Activated T-cell treated with anti-CD3 and anti-CD28 coated beads, Interleukin-2, amount 50 U/mL, for 24 hours (primary cell): ENCODE results near the gene NSFL1C.
"Not testable (repeated sequence)": the region's sequence is repeated elsewhere in the genome, so short reads cannot be mapped to it uniquely, and the experiment has no call there.

Experiments used
- DNase-seq: peaks from one replicate; pipeline ENCODE4 v3.0.0-alpha.2; 2020
- H3K27ac Mint-ChIP-seq: 2 replicates; pipeline ENCODE4 v1.8.0; 2020; ENCODE audit warnings: mild to moderate bottlenecking, mixed read lengths
- H3K27me3 Mint-ChIP-seq: 2 replicates; pipeline ENCODE4 v1.8.0; 2020; ENCODE audit warnings: mixed read lengths
- H3K36me3 Mint-ChIP-seq: 2 replicates; pipeline ENCODE4 v1.8.0; 2020; ENCODE audit warnings: low read depth, mixed read lengths
- H3K4me1 Mint-ChIP-seq: 2 replicates; pipeline ENCODE4 v1.8.0; 2020; ENCODE audit warnings: low read depth, mixed read lengths
- H3K4me3 Mint-ChIP-seq: 2 replicates; pipeline ENCODE4 v1.8.0; 2020; ENCODE audit warnings: mild to moderate bottlenecking, moderate library complexity, mixed read lengths
- H3K9me3 Mint-ChIP-seq: 2 replicates; pipeline ENCODE4 v1.8.0; 2020; ENCODE audit warnings: mixed read lengths

NSFL1C gene

DNA sequence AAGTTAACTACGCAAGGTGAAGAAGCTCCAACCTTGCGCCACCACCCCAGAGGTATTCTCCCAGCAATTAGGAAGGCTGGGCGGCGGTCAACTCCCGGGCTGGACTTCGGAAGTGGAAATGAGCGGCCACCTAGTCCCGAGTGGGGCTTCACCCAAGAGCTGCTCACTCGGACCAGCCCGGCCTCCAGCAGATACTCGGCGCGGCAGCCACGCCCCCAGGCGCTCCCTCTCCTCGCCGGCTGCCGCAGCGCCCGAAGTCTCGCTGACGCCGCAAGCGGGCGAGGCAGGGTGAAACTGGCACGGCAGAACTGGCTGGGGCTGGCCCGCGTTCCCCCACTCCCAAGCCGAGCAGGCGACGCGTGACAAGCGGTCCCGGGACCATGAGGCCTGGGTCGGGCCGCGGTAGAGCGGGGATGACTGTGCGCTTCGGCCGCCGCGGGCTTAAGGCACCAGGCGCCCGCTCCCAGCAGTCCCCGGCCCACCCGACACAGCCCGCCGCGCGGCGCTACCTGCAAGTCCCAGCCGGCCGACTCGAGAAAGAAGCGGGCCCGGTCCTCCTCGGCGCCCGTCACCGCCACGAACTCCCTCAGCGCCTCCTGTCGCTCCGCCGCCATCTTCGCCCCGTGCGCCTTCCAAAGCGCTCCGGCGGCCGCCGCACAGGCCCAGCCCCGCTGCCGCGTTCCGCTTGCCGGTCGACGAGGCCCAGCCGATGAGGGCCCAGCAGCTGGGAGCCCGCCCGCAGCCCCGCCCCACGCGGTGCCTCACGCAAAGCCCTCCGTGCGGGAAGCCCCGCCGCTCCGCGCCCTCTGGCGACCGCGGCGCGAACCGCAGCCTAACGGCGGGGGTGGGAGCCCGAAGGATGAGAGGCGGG lies at the start of gene NSFL1C:
Gene NSFL1C (minus strand): TSS at position 639 of the 871 bp plus-strand sequence. CDS start 25 bp downstream, at position 614.
- Mint-ChIP-seq H3K27ac (peak within 1 kb of the TSS; percentile 94), H3K4me1 (peaks cover 48% of the 10 kb centered on the region), H3K4me3 (peak within 1 kb of the TSS; percentile 86), H3K27me3 (peaks cover 9% of the 10 kb centered on the region), H3K36me3 (peaks cover 48% of the 10 kb centered on the region), H3K9me3 (no peaks in the 10 kb centered on the region)
- peak; percentile 100 for DNase-seq

DNA sequence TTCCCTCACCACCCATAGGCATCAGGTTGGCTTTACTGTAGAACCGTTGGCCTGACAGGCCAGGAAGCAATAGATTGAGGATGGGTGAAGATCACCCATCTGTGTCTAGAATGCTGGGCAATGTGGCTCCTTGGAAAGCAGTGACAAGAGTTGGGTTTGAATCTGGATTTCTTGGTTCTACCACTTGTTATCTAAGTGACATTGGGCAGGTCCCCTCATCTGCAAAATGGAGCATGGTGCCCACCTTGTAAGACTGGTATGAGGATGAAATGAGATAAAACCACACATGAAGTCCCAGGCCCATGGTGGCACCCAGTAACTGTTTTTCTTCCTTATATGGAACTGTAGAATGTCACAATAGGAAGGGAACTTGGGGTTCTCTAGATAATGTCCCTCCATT lies 47.2 kb upstream of the NSFL1C start:
- Mint-ChIP-seq H3K27me3 (peaks cover 14% of the 10 kb centered on the region), H3K27ac (no peak overlapping the region)

DNA sequence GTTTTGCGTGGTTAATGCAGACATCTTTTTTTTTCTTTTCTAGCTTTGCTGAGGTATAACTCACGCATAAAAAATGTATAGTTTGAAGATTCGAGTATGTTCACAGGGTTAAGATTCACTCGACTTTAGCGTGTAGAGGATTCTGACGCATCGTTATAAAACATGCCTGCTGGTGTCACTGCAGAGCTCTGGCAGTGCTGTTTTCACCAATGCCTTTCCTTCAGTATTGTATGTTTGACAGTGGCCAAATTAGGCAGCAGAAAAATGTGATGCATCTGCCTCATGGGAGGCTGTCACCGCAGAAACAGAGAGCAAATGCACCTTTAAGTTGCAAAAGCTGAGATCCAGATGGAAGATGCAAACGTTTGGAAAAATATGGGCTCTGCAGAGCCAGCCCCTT lies 42.6 kb upstream of the NSFL1C start:
- H3K4me3 Mint-ChIP-seq, result no peak overlapping the region
- no peak overlapping the region for H3K27ac Mint-ChIP-seq
- H3K27me3 Mint-ChIP-seq, result peaks cover 11% of the 10 kb centered on the region
- H3K36me3 Mint-ChIP-seq, result no peaks in the 10 kb centered on the region
- DNase-seq, result no peak
- no peaks in the 10 kb centered on the region for H3K4me1 Mint-ChIP-seq
- peaks cover 4% of the 10 kb centered on the region for H3K9me3 Mint-ChIP-seq

More for the DNA sequence above, 47.2 kb upstream of the NSFL1C start:
- DNase-seq, result no peak
- Mint-ChIP-seq H3K4me3 (no peak overlapping the region), H3K4me1 (no peaks in the 10 kb centered on the region), H3K36me3 (no peaks in the 10 kb centered on the region), H3K9me3 (peaks cover 4% of the 10 kb centered on the region)

DNA sequence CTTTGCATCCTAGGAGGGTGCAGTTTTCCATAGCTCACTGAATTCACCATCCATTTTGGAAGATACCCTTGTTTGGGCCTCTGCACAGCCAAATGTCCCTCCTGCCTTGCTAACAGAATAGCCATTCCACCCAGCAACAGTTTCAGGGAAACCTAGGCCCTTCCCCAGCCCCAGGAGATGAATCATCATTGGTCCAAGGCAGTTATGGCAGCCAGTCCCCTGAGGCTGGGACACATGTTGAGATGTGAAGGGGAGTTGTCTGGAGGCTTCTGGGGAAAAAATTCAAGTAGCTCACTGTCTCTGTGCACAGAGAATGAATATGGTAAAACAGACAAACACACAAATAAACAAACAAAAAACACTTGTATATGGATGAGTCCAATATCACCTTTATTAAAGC lies 41.9 kb upstream of the NSFL1C start:
- Mint-ChIP-seq H3K36me3 (no peaks in the 10 kb centered on the region), H3K4me1 (peaks cover 2% of the 10 kb centered on the region), H3K9me3 (peaks cover 4% of the 10 kb centered on the region), H3K27ac (no peak overlapping the region), H3K4me3 (no peak overlapping the region), H3K27me3 (peaks cover 11% of the 10 kb centered on the region)
- DNase-seq, result no peak

DNA sequence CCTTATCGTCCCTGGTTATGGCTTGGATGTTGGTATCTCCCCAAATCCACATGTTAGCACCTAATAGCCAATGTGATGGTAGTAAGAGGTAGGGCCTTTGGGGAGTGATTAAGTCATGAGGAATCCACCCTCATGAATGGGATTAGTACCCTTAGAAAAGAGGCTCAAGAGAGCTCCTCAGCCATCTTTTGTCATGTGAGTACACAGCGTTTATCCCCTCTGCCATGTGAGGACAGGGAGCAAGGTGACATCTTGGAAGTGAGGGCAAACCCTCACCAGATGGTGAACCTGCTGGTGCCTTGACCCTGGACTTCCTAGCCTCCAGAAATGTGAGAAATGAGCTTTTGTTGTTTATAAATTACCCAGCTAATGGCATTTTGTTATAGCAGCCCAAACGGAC lies 40.6 kb upstream of the NSFL1C start:
- Mint-ChIP-seq H3K4me1 (peaks cover 4% of the 10 kb centered on the region), H3K36me3 (no peaks in the 10 kb centered on the region), H3K9me3 (no peaks in the 10 kb centered on the region), H3K27me3 (peaks cover 13% of the 10 kb centered on the region), H3K27ac (no peak overlapping the region), H3K4me3 (no peak overlapping the region)
- no peak for DNase-seq

DNA sequence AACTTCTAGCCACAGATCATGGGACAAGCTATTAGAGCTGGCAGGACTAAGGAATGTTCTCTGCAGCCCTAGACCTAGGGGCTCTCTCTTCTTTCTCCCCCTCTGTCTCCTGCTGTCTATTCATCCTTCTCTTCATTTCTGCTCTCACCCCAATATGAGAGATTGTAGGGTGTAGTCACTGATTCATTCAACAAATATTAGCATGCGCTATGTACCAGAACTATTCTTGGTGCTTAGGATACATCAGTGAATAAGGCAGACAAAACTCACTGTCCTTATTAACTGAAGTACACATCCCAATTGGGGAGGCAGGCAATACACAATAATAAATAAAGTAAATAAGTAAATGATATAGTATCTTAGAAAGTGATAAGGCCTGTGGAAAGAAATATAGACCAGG lies 39.2 kb upstream of the NSFL1C start:
- Mint-ChIP-seq H3K27ac (no peak overlapping the region), H3K36me3 (no peaks in the 10 kb centered on the region), H3K4me1 (peaks cover 4% of the 10 kb centered on the region), H3K9me3 (no peaks in the 10 kb centered on the region), H3K4me3 (no peak overlapping the region), H3K27me3 (peaks cover 5% of the 10 kb centered on the region)
- no peak for DNase-seq

DNA sequence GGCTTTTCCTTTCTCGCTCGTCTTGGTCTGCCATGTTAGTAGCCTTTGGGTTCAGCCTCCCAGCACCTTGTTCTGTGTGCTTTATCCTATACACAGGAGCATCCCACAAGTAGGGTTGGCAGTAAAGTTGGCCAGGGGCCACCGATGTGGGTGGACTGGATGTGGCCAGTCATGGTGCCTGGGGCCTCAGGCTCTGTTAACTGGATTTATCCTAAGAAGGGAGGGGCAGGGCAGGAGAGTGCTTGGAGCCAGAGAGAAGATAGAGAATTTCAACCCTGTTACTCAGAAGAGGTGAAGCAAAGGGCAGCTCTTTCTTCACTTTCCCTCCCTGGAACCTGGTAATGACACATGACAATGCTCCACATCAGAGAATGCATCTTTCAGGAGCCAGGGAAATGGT lies 38.7 kb upstream of the NSFL1C start:
- Mint-ChIP-seq H3K36me3 (no peaks in the 10 kb centered on the region), H3K9me3 (no peaks in the 10 kb centered on the region), H3K4me1 (peaks cover 4% of the 10 kb centered on the region), H3K4me3 (no peak overlapping the region), H3K27me3 (peaks cover 7% of the 10 kb centered on the region), H3K27ac (no peak overlapping the region)
- DNase-seq, result no peak

DNA sequence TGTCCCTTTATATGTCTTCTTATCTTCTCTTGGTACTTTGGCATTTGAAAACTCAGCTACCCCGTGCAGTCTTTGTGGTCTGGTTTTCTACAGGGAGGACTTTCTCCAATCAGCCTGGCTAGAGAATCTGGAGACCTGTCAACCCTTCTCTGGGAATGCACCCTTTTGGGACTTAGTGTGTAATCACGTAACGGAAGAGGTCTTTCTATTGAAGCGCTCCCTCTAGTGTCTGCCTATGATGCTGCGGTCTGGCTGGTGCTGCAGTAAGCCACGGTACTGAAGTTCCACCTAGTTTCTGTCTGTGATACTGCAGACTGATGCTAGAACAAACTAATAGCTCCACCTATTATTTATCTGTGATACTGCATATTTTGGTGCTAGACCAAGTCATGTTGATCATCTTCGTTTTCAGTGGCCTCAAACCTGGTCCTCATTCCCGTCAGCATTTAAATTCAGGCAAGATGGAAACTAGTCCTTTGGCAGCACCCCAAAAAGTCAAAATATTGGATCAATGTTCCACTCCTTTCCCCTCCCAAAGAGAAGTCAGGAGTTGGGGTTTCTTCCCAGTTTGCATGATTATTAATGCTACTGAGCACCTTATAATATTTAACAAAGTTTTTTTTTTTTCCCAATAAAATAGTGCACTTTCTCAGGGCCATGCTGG lies 37.0 kb upstream of the NSFL1C start:
- peak; percentile 75 for DNase-seq
- Mint-ChIP-seq H3K27me3 (peaks cover 22% of the 10 kb centered on the region), H3K4me1 (peaks cover 4% of the 10 kb centered on the region), H3K27ac (no peak overlapping the region), H3K9me3 (no peaks in the 10 kb centered on the region), H3K36me3 (no peaks in the 10 kb centered on the region), H3K4me3 (no peak overlapping the region)

DNA sequence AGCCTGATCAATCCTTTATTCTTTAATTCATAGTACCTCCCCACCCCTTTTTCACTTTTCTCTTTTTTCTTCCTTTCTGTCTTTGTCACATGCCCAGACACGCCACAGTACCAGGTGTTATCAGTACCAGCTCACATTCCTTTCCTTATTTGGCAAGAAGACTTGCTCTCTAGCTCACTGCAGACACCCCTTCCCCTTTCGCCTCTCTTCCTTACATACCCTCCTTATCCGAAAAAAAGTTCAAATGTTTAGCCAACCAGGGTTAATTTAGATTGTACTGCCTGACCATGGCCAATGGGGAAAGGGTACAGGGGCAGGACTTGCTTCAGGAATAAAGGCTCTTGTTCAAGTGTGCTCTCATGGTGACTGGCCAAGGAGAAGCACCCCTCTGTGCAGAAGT lies 33.8 kb upstream of the NSFL1C start:
- Mint-ChIP-seq H3K4me3 (no peak overlapping the region), H3K9me3 (no peaks in the 10 kb centered on the region), H3K27me3 (peaks cover 43% of the 10 kb centered on the region), H3K27ac (no peak overlapping the region), H3K36me3 (no peaks in the 10 kb centered on the region), H3K4me1 (peaks cover 4% of the 10 kb centered on the region)
- no peak for DNase-seq

DNA sequence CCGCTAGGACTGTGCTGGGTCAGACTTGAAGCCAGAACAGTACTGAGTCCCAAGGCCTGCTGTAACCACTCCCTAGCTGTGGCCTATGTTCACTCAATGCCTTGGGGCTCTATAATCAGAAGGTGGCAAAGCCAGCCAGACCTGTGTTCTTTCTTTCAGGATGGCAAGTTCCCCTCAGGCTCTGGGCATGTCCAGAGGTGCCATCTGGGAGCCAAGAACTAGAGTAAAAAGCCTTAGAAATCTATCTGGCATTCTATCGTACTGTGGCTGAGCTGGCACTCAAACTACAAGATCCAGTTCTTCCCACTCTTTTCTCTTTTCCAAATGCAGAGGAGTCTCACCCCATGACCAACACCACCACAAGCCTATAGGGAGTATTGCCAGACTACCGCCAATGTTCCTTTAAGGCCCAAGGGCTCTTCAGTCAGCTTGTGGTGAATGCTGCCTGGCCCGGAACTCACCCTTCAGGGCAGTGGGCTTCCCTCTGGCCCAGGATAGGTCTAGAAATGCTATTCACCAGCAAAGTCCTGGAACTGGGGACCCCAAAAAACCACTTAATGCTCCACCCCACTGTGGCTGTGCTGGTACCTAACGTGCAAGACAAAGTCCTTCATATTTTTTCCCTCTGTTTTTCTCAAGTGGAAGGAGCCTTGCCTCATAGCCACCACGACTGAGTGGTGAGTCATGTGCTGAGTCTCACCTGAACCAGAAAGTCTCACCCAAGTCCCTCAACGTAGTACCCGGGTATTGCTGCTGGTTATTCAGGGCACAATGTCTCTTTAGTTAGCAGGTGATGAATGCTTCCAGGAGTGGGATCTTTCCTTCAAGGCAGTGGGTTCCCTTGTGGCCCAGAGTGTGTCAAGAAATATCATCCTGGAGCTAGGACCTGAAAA lies 33.1 kb upstream of the NSFL1C start:
- Mint-ChIP-seq H3K27me3 (peaks cover 50% of the 10 kb centered on the region), H3K9me3 (no peaks in the 10 kb centered on the region), H3K4me3 (no peak overlapping the region), H3K36me3 (no peaks in the 10 kb centered on the region), H3K4me1 (peaks cover 4% of the 10 kb centered on the region), H3K27ac (no peak overlapping the region)
- DNase-seq, result no peak

DNA sequence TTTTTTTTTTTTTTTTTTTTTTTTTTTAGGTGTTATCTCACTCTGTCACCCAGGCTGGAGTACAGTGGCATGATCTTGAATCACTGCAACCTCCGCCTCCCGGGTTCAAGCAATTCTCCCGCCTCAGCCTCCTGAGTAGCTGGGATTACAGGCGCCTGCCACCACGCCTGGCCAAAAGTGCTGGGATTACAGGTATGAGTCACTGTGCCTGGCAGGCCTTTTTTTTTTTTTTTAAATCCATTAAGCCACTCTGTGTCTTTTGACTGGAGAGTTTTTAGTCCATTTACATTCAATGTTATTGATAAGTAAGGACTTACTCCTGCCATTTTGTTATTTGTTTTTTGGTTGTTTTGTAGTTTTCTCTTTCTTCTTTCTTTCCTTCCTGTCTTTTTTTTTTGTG lies 30.7 kb upstream of the NSFL1C start:
- not testable (repeated sequence) for DNase-seq, H3K27ac Mint-ChIP-seq, H3K9me3 Mint-ChIP-seq, H3K36me3 Mint-ChIP-seq, H3K4me1 Mint-ChIP-seq, H3K4me3 Mint-ChIP-seq
- H3K27me3 Mint-ChIP-seq, result peaks cover 54% of the 10 kb centered on the region

DNA sequence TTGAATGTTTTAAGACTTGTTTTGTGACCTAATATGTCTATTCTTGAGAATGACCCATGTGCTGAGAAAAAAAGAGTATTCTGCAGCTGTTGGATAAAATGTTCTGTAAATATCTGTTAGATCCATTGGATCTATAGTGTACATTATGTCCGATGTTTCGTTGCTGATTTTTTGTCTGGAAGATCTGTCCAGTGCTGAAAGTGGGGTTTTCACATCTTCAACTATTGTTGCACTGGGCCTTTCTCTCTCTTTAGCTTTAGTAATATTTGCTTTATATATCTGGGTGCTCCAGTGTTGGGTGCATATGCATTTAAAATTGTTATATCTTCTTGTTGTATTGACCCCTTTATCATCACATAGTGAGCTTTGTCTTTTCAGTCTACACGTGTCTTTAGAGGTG lies 30.3 kb upstream of the NSFL1C start:
- Mint-ChIP-seq H3K27me3 (peaks cover 52% of the 10 kb centered on the region), H3K4me1 (peaks cover 3% of the 10 kb centered on the region), H3K27ac (no peak overlapping the region), H3K9me3 (peaks cover 2% of the 10 kb centered on the region), H3K36me3 (no peaks in the 10 kb centered on the region), H3K4me3 (no peak overlapping the region)
- DNase-seq, result no peak

DNA sequence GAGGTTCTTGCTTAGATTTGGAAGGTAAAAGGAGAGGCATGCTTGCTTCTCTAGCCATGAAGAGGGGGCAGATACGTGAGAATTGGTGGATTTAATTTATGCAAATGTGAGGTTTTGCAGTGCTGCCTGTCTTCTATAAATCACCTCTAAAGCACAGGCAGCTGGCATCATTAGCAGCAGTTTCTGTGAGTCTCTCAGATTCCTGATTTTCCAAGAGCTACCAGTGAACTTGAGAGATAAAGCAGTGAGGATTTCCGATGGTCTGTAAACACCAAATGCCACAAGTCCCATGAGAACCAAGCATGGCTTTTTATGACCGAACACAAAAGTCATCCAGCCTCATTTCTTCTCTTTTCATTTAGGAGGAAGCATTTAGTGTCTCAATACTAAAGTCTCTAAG lies 27.8 kb upstream of the NSFL1C start:
- peaks cover 46% of the 10 kb centered on the region for H3K27me3 Mint-ChIP-seq
- no peak for DNase-seq
- H3K9me3 Mint-ChIP-seq, result peaks cover 2% of the 10 kb centered on the region
- H3K36me3 Mint-ChIP-seq, result no peaks in the 10 kb centered on the region
- H3K4me3 Mint-ChIP-seq, result no peak overlapping the region
- H3K4me1 Mint-ChIP-seq, result peaks cover 5% of the 10 kb centered on the region
- no peak overlapping the region for H3K27ac Mint-ChIP-seq

DNA sequence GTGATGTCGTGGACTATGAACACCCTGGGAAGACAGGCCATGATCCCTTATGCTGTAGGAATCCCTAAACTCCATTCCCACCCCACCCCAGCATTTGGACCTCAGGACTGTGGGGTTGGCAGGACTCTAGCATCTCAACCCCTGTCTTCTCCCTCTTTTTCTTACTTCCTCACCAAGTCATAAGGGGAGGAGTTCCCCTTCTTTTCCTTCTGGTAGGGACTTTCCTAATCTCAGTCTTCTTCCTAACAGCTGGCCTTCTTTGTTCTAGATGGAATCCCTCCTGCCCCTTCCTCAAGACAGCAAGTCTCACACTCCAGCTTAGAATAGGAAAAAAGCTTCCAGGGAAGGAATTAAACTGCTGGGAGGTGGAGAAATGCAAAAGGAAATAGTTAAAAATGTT lies 26.9 kb upstream of the NSFL1C start:
- no peak for DNase-seq
- Mint-ChIP-seq H3K4me3 (no peak overlapping the region), H3K27ac (no peak overlapping the region), H3K4me1 (peaks cover 5% of the 10 kb centered on the region), H3K9me3 (peaks cover 2% of the 10 kb centered on the region), H3K27me3 (peaks cover 45% of the 10 kb centered on the region), H3K36me3 (no peaks in the 10 kb centered on the region)
